ENCODE data around the gene TM7SF3. TPM values are rescaled to one million over a fixed set of nuclear protein-coding genes. Genes with fewer than 3 reads are reported as not detected.

TM7SF3 gene
- total RNA-seq, 1 donor from 2014 or later = 43.8 TPM

DNA sequence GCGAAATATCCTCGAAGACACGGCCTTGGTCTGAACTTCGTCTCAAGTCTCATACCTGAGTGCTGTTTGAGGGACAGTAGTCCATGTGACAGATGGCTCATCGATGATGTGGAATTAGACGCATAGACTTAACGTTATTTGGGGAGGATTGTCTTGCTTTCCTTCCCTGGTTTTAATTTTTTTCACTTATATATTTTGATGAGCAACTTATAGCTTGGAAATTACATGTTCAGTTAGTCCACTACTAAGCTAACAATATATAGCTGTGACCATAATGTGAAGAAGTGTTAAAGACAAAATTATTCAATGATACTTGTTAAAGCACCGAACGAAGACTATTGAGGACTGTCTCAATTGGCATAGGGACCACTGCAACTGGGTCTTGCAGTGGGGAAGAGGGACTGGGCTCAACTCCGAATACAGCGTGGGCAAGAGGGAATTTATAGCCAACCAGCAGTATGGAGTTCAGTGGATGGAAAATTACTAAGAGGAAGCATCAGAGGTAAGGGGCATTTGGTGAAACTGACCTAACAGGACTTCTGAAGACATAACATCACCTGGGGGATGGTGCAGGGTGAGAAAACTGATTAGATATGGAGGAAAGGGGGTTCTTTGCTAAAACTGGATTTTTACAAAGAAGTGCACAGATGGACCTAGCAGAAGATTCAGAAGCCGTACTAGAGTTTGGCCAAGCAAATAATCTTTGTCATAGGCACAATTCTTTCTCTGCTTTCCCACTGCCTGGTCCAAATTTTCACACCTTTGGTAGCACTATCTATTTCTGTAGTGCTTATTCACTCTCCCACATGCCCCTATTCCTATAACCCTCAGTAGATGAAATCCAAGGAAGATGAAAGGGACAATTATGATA is 910 bp upstream of the TM7SF3 start:
- peak overlapping the region; percentile 89 for H3K4me3 Mint-ChIP-seq (ENCODE audit: unreplicated experiment)
- no peaks in the 10 kb centered on the region for H3K9me3 Mint-ChIP-seq (ENCODE audit: low read depth)
- H3K36me3 Mint-ChIP-seq (ENCODE audit: low read depth) = no peaks in the 10 kb centered on the region
- peaks cover 47% of the 10 kb centered on the region for H3K4me1 Mint-ChIP-seq (ENCODE audit: low read depth)
- no peak for DNase-seq (ENCODE audit: low spot score)
- no peaks in the 10 kb centered on the region for H3K27me3 Mint-ChIP-seq (ENCODE audit: low read depth)
- peak overlapping the region; percentile 88 for H3K27ac Mint-ChIP-seq (ENCODE audit: unreplicated experiment)
- TF ChIP-seq, protein P1, sequence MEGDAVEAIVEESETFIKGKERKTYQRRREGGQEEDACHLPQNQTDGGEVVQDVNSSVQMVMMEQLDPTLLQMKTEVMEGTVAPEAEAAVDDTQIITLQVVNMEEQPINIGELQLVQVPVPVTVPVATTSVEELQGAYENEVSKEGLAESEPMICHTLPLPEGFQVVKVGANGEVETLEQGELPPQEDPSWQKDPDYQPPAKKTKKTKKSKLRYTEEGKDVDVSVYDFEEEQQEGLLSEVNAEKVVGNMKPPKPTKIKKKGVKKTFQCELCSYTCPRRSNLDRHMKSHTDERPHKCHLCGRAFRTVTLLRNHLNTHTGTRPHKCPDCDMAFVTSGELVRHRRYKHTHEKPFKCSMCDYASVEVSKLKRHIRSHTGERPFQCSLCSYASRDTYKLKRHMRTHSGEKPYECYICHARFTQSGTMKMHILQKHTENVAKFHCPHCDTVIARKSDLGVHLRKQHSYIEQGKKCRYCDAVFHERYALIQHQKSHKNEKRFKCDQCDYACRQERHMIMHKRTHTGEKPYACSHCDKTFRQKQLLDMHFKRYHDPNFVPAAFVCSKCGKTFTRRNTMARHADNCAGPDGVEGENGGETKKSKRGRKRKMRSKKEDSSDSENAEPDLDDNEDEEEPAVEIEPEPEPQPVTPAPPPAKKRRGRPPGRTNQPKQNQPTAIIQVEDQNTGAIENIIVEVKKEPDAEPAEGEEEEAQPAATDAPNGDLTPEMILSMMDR (IDR thresholded peaks at IDR 0.05) = no peak

DNA sequence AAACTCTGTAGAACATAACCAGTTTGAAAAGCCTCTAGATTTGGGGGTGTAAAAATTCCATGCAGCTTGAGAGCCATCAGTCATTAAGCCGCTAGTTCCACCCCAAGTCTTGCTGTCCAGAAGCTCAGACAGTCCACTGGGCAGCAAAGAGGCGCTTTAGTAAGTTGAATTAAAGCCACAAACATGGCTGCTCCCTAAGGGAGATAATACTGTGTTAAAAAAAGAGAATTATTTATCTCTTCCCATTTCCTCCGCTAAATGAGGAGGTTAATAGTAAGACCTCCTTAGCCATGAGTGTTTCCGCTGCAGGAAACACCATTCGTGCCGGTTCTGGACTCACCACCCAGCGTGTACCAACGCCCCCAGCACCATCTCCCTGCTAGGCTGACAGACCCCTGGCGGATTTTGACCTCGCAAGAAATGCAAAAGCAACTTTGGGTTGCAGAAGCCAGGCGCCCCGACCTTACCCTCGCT is 536 bp downstream of the TM7SF3 start:
- DNase-seq (ENCODE audit: low spot score) = no peak
- peaks cover 52% of the 10 kb centered on the region for H3K4me1 Mint-ChIP-seq (ENCODE audit: low read depth)

DNA sequence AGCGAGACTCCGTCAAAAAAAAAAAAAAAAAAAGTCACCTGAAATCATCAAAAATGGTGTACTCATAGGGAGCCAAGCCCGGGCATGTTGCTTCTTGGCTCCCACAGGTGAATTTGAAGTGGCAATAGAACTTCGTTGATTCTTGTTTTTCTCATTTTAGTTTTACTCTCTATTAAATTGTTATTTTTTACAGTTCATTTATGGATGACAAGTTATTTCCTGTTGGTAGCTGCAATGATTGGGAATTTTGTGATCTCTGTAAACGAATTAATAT is 1.3 kb downstream of the TM7SF3 start:
- peak overlapping the region; percentile 86 for H3K27ac Mint-ChIP-seq (ENCODE audit: unreplicated experiment)
- DNase-seq (ENCODE audit: low spot score) = no peak
- TF ChIP-seq, protein P1 (IDR thresholded peaks at IDR 0.05) = no peak
- peak overlapping the region; percentile 89 for H3K4me3 Mint-ChIP-seq (ENCODE audit: unreplicated experiment)
- H3K4me1 Mint-ChIP-seq (ENCODE audit: low read depth) = peaks cover 52% of the 10 kb centered on the region
- peaks cover 2% of the 10 kb centered on the region for H3K36me3 Mint-ChIP-seq (ENCODE audit: low read depth)
- no peaks in the 10 kb centered on the region for H3K27me3 Mint-ChIP-seq (ENCODE audit: low read depth)
- H3K9me3 Mint-ChIP-seq (ENCODE audit: low read depth) = no peaks in the 10 kb centered on the region

More for the DNA sequence above, 536 bp downstream of the TM7SF3 start:
- peak overlapping the region; percentile 86 for H3K27ac Mint-ChIP-seq (ENCODE audit: unreplicated experiment)
- no peaks in the 10 kb centered on the region for H3K27me3 Mint-ChIP-seq (ENCODE audit: low read depth)
- peak overlapping the region; percentile 89 for H3K4me3 Mint-ChIP-seq (ENCODE audit: unreplicated experiment)
- TF ChIP-seq, protein P1 (IDR thresholded peaks at IDR 0.05) = no peak
- no peaks in the 10 kb centered on the region for H3K36me3 Mint-ChIP-seq (ENCODE audit: low read depth)
- no peaks in the 10 kb centered on the region for H3K9me3 Mint-ChIP-seq (ENCODE audit: low read depth)

DNA sequence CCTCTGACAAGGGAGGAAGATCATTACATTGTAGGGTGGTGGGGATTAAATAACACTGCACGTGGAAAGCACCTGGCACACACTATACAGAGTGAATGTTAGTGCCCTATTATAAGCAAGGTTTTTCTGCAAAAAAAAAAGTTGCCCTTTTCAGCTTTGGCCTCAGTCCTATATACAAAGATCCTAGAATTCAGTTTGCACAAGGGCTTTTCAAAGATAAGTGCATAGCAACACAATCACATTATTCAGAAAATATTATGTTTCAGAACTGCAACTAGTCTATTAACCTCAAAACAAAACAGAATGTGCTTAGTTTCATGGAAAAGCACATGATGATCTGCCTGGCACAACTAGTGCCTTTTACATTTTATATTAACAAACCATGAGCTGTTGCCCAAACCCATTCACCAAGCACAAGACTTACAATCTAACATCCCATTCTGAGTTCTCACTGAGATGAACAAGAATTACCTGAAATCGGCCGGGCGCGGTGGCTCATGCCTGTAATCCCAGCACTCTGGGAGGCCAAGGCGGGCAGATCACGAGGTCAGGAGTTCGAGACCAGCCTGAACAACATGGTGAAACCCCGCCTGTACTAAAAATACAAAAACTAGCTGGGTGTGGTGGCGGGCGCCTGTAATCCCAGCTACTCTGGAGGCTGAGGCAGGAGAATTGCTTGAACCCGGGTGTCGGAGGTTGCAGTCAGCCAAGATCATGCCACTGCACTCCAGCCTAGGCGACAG is 1.8 kb downstream of the TM7SF3 start:
- DNase-seq (ENCODE audit: low spot score) = no peak
- Mint-ChIP-seq H3K36me3 (ENCODE audit: low read depth) (peaks cover 2% of the 10 kb centered on the region), H3K27ac (ENCODE audit: unreplicated experiment) (no peak overlapping the region), H3K4me1 (ENCODE audit: low read depth) (peaks cover 52% of the 10 kb centered on the region), H3K4me3 (ENCODE audit: unreplicated experiment) (no peak overlapping the region), H3K27me3 (ENCODE audit: low read depth) (no peaks in the 10 kb centered on the region), H3K9me3 (ENCODE audit: low read depth) (no peaks in the 10 kb centered on the region)
- TF ChIP-seq, protein P1 (IDR thresholded peaks at IDR 0.05) = no peak

DNA sequence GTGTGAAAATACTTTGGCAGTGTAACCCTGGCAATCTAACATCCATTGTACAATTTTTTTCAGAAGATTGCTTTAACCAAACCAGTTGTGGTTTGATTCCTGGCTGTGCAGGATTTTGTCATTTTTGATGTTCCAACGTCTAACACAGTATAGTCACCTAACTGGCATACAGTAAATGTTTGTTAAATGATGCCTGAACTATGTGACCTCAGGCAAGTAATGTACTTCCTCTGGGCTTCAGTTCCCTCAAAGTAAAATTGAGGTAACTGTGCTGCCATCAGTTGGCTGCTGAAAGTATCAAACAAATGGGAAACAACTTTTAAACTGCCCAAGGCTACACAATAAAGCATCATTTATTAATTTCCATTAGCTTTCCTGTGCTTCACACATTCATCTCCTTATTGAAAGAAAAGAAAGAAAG is 4.3 kb downstream of the TM7SF3 start:
- Mint-ChIP-seq H3K4me3 (ENCODE audit: unreplicated experiment) (no peak overlapping the region), H3K27me3 (ENCODE audit: low read depth) (no peaks in the 10 kb centered on the region), H3K27ac (ENCODE audit: unreplicated experiment) (peak overlapping the region; percentile 33), H3K9me3 (ENCODE audit: low read depth) (no peaks in the 10 kb centered on the region), H3K36me3 (ENCODE audit: low read depth) (peaks cover 2% of the 10 kb centered on the region), H3K4me1 (ENCODE audit: low read depth) (peaks cover 56% of the 10 kb centered on the region)
- no peak for DNase-seq (ENCODE audit: low spot score)
- TF ChIP-seq, protein P1 (IDR thresholded peaks at IDR 0.05) = peak; percentile 19
